HG03045 (cell line): Measurements from ENCODE around the gene ITGA2B.
"Not testable (repeated sequence)": the region's sequence is repeated elsewhere in the genome, so short reads cannot be mapped to it uniquely, and the experiment has no call there.

Experiments used
- ATAC-seq: cut with Tn5 transposase; IDR thresholded peaks from one replicate; pipeline ENCODE4 v1.9.1; 2021; ENCODE audit warnings: mild to moderate bottlenecking, moderate library complexity; ENCODE audit not compliant: unreplicated experiment

The ITGA2B gene

DNA sequence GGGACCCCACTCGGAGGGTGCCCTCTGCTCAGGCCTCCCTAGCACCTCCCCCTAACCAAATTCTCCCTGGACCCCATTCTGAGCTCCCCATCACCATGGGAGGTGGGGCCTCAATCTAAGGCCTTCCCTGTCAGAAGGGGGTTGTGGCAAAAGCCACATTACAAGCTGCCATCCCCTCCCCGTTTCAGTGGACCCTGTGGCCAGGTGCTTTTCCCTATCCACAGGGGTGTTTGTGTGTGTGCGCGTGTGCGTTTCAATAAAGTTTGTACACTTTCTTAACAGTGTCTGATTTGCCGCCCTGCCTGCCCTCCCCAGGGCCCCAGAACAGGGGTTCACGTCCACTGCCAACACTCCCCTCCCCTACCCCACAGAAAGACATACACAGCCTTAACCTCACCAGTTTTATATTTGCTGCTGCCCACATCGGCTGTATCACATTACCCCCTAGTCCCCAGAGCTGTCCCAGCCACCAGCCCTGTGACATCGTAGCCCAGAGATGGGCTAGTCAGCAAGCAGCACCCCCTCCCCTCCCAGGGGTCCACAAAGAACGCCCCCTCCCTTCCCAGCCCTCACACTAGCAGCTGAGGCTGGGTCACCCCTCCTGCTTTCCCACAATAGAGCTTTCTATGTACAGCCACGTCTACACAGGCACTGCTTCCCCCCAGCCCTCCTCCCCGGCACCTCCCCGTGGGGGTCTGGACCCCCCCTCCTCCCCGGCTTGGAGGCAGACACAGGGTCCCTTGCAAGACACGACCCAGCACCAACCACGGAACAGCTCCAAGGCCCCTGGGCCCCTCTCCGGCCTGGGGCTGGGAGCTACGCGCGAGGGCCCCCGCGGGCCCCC, 36.4 kb downstream of the ITGA2B start:
- no peak for ATAC-seq

DNA sequence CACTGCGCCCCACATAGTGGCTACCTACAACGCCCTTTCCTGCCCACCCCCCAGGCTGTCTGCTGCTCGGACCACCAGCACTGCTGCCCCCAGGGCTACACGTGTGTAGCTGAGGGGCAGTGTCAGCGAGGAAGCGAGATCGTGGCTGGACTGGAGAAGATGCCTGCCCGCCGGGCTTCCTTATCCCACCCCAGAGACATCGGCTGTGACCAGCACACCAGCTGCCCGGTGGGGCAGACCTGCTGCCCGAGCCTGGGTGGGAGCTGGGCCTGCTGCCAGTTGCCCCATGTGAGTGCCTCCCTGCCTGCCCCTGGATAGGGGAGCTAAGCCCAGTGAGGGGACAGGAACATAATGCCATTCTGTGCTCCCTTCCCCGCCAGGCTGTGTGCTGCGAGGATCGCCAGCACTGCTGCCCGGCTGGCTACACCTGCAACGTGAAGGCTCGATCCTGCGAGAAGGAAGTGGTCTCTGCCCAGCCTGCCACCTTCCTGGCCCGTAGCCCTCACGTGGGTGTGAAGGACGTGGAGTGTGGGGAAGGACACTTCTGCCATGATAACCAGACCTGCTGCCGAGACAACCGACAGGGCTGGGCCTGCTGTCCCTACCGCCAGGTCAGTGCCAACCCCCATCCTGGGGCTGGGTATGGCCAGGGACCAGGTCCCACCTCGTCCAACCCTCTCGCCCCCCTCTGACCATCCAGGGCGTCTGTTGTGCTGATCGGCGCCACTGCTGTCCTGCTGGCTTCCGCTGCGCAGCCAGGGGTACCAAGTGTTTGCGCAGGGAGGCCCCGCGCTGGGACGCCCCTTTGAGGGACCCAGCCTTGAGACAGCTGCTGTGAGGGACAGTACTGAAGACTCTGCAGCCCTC, 37.3 kb downstream of the ITGA2B start:
- ATAC-seq, result no peak

DNA sequence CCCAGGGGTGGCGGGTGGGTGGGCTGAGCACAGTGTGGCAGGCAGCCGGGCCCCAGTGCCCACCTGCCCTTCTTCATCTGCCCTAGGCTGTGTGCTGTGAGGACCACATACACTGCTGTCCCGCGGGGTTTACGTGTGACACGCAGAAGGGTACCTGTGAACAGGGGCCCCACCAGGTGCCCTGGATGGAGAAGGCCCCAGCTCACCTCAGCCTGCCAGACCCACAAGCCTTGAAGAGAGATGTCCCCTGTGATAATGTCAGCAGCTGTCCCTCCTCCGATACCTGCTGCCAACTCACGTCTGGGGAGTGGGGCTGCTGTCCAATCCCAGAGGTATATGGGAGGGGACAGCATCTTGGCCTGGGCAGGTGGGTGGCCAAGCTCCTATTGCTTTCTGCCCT, 38.0 kb downstream of the ITGA2B start:
- no peak for ATAC-seq

DNA sequence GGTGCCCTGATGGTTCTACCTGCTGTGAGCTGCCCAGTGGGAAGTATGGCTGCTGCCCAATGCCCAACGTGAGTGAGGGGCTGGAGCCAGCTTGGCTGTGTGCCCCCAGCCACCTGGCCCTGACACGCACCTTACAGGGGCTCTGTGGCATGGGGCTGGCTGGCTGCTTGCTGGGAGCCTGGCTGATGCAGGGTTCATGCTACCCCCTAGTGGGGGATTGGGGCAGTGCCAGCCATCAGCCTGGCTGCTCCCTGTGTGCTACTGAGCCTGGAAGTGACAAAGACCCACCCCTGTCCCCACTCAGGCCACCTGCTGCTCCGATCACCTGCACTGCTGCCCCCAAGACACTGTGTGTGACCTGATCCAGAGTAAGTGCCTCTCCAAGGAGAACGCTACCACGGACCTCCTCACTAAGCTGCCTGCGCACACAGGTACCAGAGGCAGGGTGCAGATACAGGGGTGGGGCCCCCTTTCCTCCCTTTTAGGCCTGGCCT, 38.7 kb downstream of the ITGA2B start:
- ATAC-seq, result no peak

DNA sequence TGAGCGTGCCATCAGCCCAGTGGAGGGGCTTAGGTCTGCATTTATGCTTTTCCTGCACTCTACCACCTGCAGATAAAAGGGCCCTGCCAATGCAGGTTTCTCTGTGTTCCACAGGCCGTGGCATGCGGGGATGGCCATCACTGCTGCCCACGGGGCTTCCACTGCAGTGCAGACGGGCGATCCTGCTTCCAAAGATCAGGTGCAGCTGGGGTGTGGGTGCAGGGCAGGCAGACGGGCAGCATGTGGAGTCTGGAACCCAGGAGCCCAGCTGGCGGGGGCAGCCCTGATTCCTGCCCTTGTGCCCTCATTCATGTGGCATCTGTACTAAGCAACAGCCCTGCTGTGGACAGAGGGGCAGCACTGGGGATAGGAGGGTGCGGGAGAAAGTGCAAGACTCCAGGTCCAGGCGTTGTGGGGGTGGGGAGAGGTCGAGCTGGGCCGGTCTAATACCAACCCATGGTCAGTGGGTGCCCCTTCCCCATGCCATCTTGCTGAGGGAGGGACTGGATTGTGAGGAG, 39.8 kb downstream of the ITGA2B start:
- no peak for ATAC-seq

DNA sequence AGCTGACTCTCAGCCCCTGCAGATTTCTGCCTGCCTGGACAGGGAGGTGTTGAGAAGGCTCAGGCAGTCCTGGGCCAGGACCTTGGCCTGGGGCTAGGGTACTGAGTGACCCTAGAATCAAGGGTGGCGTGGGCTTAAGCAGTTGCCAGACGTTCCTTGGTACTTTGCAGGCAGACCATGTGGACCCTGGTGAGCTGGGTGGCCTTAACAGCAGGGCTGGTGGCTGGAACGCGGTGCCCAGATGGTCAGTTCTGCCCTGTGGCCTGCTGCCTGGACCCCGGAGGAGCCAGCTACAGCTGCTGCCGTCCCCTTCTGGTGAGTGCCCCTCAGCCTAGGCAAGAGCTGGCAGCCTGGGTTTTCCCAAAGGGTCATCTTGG, 40.5 kb downstream of the ITGA2B start:
- ATAC-seq, result no peak

DNA sequence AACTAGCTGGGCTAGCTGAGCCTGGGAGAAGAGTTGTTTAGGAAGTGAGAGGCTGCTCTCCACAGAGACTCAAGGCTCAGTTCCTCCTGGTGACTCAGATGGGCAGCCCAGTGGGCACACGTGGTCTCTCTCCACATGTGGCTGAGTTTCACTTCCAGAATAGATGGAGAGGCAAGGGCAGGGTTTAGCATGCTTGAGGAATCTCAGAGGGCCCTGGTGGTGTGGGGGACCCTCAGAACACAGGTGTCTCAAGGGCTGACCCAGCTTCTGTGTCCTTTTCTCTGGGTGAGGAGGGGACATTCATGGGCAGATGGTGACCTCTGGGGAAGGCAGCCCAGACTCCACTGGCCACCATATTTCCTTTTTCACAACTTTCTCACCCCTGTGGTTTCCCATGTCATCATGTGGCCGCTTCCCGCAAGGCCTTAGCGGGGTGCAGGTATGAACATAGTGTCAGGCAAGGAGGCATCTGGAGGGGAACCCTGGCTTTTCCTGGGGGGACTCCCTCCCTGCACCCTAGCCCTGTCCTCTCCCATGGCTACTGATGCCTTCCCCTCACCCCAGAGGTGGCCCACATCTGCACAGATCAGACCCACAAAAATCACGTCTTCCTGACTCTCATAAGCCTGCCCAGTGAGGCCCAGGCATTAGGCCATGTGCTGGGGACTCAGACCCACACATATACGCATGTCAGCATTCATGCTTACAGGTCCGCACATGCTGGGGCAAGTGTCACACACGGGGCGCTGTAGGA, 41.0 kb downstream of the ITGA2B start:
- ATAC-seq, result peak; percentile 29

DNA sequence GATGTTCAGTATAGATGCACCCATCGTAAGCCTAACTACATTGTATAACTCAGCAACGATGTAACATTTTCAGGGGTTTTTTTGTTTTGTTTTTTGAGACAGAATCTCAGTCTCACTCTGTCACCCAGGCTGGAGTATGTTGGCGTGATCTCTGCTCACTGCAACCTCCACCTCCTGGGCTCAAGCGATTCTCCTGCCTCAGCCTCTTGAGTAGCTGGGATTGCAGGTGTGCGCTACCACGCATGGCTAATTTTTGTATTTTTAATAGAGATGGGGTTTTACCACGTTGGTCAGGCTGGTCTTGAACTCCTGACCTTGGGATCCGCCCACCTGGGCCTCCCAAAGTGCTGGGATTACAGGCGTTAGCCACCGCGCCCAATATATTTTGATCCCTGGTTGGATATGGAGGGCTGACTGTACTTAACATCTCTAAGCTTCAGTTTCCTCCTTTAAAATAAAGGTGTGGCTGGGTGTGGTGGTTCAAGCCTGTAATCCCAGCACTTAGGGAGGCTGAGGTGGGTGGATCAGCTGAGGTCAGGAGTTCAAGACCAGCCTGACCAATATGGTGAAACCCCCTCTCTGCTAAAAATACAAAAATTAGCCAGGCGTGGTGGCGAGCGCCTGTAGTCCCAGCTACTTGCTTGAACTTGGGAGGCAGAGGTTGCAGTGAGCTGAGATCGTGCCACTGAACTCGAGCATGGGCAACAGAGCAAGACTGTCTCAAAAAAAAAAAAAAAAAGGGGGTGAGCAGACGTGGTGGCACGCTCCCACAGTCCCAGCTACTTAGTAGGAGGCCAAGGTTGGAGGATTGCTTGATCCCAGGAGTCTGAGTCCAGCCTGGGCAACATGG, 42.0 kb downstream of the ITGA2B start:
- ATAC-seq, result not testable (repeated sequence)

DNA sequence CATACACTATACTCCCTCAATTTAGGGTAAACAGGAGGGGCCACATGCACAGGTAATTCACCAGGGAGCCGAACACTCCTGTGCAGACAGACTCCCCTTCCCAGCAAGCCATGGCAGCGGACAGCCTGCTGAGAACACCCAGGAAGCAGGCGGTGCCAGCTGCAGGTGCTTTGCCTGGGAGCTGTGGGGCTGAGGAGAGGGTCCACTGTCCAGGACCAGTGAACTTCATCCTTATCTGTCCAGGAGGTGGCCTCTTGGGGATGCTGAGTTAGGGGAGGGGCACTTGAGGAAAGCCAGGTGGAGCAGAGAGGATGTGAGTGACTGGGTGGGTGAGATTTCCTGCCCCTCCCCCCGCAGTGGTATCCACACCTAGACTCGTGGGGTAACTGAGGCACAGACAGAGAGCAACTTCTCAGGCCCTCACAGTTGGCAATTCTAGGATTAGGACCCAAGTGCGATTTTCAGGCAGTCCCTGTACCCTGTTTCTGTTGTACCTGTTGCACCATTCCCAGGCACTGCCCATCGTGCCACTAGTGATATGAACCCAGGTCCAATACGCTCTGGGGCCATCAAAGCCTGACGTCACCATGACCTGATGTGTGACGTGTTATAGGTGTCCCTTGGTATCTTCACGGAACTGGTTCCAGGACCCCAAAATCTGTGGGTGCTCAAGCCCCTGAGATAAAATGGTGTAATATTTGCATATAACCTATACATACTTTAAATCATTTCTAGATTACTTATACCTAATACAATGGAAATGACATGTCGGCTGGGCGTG, 43.2 kb downstream of the ITGA2B start:
- ATAC-seq, result no peak

DNA sequence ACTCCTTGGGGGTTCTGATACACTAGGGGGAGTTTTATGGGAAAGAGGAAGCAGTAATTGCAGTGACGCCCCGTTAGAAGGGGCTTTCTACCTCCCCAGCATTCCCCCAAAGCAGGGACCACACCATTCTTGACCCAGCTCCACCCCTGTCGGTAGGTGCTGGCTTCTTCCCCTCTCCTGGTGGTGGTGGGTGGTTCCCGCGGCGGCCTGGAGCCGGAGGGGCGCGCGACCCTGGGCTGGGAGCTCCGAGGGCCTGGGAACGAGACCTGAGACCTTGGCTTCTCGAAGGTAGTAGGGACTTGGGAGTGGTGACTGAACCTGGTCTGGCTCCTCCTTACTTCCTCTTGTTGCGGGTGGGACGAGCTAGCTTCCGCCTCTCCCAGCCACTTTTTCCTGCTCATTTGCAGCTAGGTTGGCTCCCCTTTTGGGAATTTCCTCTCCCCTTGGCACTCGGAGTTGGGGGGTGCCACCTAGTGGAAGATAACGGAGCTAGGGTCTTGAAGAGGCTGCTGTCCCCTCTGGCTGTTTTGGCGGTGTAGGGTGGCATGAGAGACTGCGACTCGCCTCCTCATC, 43.9 kb downstream of the ITGA2B start:
- peak; percentile 11 for ATAC-seq

DNA sequence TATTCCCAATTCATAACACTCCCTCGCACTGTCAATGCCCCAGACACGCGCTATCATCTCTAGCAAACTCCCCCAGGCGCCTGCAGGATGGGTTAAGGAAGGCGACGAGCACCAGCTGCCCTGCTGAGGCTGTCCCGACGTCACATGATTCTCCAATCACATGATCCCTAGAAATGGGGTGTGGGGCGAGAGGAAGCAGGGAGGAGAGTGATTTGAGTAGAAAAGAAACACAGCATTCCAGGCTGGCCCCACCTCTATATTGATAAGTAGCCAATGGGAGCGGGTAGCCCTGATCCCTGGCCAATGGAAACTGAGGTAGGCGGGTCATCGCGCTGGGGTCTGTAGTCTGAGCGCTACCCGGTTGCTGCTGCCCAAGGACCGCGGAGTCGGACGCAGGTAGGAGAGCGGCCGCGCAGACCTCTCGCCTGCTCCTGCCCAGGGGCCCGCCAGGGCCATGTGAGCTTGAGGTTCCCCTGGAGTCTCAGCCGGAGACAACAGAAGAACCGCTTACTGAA, 44.5 kb downstream of the ITGA2B start, which contains the start of gene GRN:
Gene GRN (plus strand): TSS at position 364 of the 515 bp plus-strand sequence. CDS start 3,863 bp downstream, outside the sequence.
- peak; percentile 71 for ATAC-seq

DNA sequence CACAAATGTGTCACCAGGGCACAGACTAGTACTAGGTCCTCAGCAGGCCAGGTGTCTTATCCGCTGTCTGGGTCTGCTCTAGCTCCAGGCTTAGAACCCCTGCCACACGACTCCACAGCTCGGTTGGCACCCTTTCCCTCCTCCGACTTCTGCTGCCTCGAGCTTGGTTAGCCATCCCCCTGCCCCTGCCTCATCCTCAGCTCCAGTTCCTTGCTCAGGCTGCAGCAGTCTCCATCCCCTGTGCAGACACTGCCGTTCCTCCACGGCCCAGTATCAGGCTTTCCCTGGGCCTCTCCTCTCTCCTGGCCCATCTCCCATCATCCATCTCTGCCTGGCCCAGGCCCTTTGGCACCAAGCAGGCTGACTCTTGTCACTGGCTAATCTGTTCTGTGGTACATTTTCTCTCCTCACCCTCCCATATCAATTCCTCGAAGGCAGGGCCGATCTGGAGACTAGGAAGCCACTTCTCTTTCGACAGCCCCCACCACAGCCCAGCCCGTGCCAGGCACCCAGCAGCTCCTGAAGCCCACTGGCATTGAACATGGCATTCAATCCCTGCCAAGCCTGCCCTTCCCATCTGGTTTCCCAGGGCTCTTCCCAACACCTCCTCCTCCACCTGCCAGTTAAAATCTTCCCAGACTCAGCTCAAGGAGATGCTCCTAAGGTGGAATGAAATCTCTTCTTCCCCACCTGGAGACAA, 45.8 kb downstream of the ITGA2B start:
- no peak for ATAC-seq

DNA sequence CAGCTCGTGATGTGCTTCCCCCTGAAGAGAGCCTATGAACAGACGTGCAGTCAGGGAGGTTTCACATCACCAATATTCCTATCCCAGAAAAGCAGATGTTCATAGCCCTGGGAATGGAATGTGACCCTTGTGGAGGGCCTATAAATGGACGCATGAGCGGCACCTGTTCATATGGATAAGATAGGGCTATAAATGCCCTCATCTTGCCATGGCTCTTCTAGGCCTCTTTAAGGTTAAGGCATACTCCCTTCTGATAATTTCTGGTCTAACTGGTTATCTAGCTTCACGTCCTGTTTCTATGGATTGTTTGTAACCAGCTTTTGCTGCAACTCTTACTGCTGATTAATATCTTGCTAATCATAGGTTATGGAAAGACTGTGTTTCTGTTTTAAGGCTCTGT, 48.9 kb downstream of the ITGA2B start:
- ATAC-seq, result not testable (repeated sequence)

DNA sequence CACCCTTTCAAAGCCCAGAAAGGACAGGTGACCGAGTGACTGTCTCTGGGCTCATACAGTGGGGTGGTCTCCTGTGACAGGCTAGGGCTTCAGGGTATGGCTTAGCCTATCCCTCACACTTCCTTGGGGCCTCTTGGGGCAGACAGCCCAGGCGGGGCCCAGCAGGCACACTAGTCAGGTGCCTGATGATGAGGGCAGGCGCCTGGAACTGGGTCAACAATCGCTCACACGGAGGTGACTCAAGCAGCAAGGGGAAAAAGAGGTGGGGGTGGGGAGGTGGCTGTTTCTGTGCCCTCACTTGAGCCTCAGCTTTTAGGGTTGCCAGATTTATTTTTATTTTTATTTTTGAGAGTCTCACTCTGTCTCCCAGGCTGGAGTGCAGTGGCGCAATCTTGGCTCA, 50.7 kb downstream of the ITGA2B start:
- ATAC-seq, result no peak

DNA sequence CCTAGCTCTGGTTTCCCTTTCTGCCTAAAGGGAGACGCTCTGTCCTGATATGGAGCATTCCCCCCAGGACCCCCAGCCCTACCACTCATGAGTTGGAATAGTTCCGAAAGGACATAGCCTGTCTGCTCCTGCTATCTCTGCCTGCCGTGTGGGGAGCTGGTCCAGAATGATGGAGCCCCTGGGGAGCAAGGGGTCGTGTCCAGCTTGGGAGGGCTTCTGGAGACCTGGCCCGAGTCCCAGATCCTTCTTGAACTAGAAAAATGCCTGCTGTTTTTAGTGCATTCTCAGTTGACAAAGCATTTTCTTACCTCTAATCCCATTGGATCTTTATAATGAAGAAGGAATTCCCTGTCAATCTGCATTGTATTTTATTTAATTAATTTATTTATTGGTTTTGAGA, 53.5 kb downstream of the ITGA2B start:
- ATAC-seq, result no peak

DNA sequence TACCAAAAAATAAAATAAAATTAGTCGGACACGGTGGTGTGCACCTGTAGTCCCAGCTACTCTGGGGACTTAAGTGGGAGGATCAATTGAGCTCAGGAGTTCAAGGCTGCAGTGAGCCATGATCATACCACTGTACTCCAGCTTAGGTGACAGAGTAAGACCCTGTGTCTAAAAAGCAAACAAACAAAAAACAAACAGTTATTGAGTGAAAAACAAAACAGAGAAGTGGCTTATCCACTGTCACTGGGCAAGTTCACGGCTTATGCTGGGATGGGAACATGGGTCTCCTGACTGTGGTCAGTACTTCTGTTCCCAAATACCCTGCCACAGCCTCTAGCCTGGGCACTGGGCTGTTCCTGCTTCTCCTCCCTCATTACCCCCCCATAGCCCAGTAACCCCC, 53.9 kb downstream of the ITGA2B start:
- ATAC-seq, result no peak

DNA sequence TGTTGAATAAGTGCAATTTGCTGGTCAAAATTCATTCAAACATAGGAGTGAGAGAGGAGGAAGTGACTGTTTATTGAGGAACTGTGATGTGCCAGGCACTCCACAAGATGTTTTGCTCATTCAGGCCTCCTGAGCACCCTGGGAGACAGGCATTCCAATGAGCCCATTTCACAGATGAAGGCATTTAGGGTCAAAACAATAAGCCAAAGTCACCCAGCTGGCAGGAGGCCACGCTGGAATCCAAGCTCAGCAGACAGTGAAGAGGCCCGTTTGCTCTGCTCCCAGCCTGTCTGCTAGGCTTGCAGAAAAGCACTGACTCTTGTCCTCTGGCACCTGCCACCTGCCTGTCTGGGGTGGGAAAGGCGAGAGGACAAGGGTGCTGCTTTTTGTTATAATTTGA, 54.7 kb downstream of the ITGA2B start:
- ATAC-seq, result no peak

DNA sequence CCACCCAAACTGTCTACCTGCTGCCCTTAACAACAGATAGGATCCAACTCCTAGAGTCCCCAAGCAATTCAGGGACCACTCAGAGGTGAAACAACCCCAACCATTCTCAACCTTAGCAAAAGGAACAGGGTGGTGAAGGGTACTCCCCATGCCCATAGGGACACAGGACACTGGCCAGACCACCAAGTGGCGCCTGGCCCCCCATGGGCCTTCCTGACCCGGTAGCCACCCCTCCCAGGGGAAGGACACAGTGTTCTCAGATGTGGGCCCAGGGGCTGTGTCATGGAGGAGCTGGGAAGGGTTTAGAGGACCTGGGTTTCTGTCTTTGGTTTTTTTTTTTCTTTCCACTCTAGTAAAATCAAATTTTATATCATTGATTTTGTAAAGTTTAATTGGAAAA, 55.1 kb downstream of the ITGA2B start:
- ATAC-seq, result no peak
